K562 (cell line): Measurements from ENCODE around the gene COMMD1. TPM values are rescaled to one million over a fixed set of nuclear protein-coding genes. Genes with fewer than 3 reads are reported as not detected.

Experiments used
- ATAC-seq: fragments of 200-7000 bp; cut with Tn5 transposase; 3 replicates; pipeline ENCODE4 v1.9.1; 2020; ENCODE audit warnings: moderate library complexity
- BruUV-seq: library from RNA; stranded (reverse); fragments of 400-500 nt; replicated peaks from 2 replicates; lab custom pipeline; 2021; lab: Mats Ljungman, UMichigan
- CTCF ChIA-PET: fragments of 300-600 bp; formaldehyde crosslinking; extraction: SDS; loops from one replicate; lab custom pipeline; 2021; ENCODE audit warnings: low intra/inter-chr PET ratio; lab: Yijun Ruan, JAX
- POLR2A ChIA-PET: fragments of 300-600, 350-650 bp; sonication (Branson Sonifier 250); formaldehyde crosslinking; extraction: SDS; loops from one replicate; lab custom pipeline; 2021; ENCODE audit warnings: antibody characterized with exemption, inconsistent platforms; lab: Yijun Ruan, JAX
- DNase-seq, 4 experiments: peaks; one replicate each; pipeline versions ENCODE4 v3.0.0 to v3.0.0-alpha.2; 2011 to 2018; ENCODE audit warnings: low spot score in 3 of 4, mixed read lengths in 3 of 4; ENCODE audit errors: extremely low read depth in 1 of 4
- FAIRE-seq: peaks from 2 replicates; lab custom pipeline; 2011; peaks lifted over from hg19 to GRCh38; lab: Jason Lieb, UNC
- H2AFZ ChIP-seq: 2 replicates; pipeline ENCODE4 v1.6.0; 2011; ENCODE audit warnings: low read depth, low read length, control low read depth, inconsistent platforms
- H3K27ac ChIP-seq: fragments of 200-600 bp; 3 replicates; pipeline ENCODE4 v1.8.0; 2011; ENCODE audit warnings: low read depth, mild to moderate bottlenecking, control low read depth, inconsistent platforms, low read length, moderate library complexity, mixed read lengths; ENCODE audit errors: extremely low read depth
- H3K27me3 ChIP-seq, 2 experiments: fragments of 300-600 bp in 1 of 2; 2 replicates in 1 of 2; 3 replicates in 1 of 2; pipeline versions ENCODE4 v1.6.0 to v1.8.0; 2011; ENCODE audit warnings: inconsistent platforms in 2 of 2, low read length in 2 of 2, mild to moderate bottlenecking in 1 of 2, mixed read lengths in 1 of 2, moderate library complexity in 1 of 2; ENCODE audit not compliant: control insufficient read depth in 2 of 2, insufficient read depth in 2 of 2
- H3K36me3 ChIP-seq: fragments of 300-600 bp; 3 replicates; pipeline ENCODE4 v1.8.0; 2011; ENCODE audit warnings: mild to moderate bottlenecking, low read length, inconsistent platforms; ENCODE audit not compliant: control insufficient read depth, insufficient read depth
- H3K4me1 ChIP-seq, 2 experiments: fragments of 200-600 bp in 1 of 2; replicated peaks in 1 of 2; 2 replicates in 1 of 2; 3 replicates in 1 of 2; pipeline versions ENCODE4 v1.5.1 to v1.8.0; 2011; ENCODE audit warnings: inconsistent platforms in 2 of 2, low read length in 2 of 2, mild to moderate bottlenecking in 1 of 2, mixed read lengths in 1 of 2, moderate library complexity in 1 of 2; ENCODE audit not compliant: control insufficient read depth in 2 of 2, insufficient read depth in 2 of 2
- H3K4me2 ChIP-seq: 2 replicates; pipeline ENCODE4 v1.6.1; 2011; ENCODE audit warnings: low read length, control low read depth, inconsistent platforms, mixed read lengths; ENCODE audit not compliant: insufficient read depth
- H3K4me3 ChIP-seq: fragments of 200-600 bp; sonication (generic), shearing (Covaris generic); 2 replicates; pipeline ENCODE4 v1.5.1; 2016; ENCODE audit warnings: control low read depth, inconsistent platforms
- H3K79me2 ChIP-seq: fragments of 200-600 bp; 3 replicates; pipeline ENCODE4 v1.8.0; 2011; ENCODE audit warnings: low read length, inconsistent platforms; ENCODE audit not compliant: control insufficient read depth, insufficient read depth
- H3K9ac ChIP-seq, 2 experiments: 2 replicates each; pipeline versions ENCODE4 v1.6.0 to v1.6.1; 2011; ENCODE audit warnings: low read depth in 2 of 2, low read length in 2 of 2, control low read depth in 1 of 2, inconsistent platforms in 1 of 2, mild to moderate bottlenecking in 1 of 2, mixed read lengths in 1 of 2; ENCODE audit not compliant: insufficient read depth in 1 of 2
- H3K9me1 ChIP-seq: one replicate; pipeline ENCODE4 v1.6.0; 2011; ENCODE audit warnings: inconsistent platforms, mild to moderate bottlenecking, low read length, moderate library complexity; ENCODE audit not compliant: control insufficient read depth, insufficient read depth
- H3K9me3 ChIP-seq: replicated peaks from 2 replicates; pipeline ENCODE4 v1.5.1; 2011; ENCODE audit warnings: low read depth, low read length, inconsistent platforms; ENCODE audit not compliant: control insufficient read depth, insufficient read depth
- H4K20me1 ChIP-seq: replicated peaks from 2 replicates; pipeline ENCODE4 v1.6.1; 2011; ENCODE audit warnings: low read length, inconsistent platforms, mixed read lengths; ENCODE audit not compliant: control insufficient read depth, insufficient read depth
- BMI1 ChIP-seq: fragments of 150-350 bp; IDR thresholded peaks from 2 replicates; pipeline ENCODE4 v1.6.1; 2014; ENCODE audit warnings: low read length
- CREBBP ChIP-seq: IDR thresholded peaks from one replicate; pipeline ENCODE4 v1.6.1; 2012; ENCODE audit warnings: low read depth, mild to moderate bottlenecking, control low read depth, inconsistent platforms, low read length
- DNMT1 ChIP-seq: fragments of 450-650 bp; IDR thresholded peaks from 2 replicates; pipeline ENCODE4 v1.6.1; 2016; ENCODE audit warnings: antibody characterized with exemption, mild to moderate bottlenecking
- E2F5 ChIP-seq: sonication (generic); formaldehyde crosslinking; IDR thresholded peaks from 2 replicates; pipeline ENCODE4 v1.8.0; 2022; ENCODE audit warnings: mild to moderate bottlenecking, missing genetic modification reagents
- FOXK1 ChIP-seq: sonication (generic); formaldehyde crosslinking; IDR thresholded peaks from 2 replicates; pipeline ENCODE4 v1.8.0; 2022; ENCODE audit warnings: missing genetic modification reagents, mild to moderate bottlenecking, borderline replicate concordance
- GTF2E2 ChIP-seq: fragments of 200-800 bp; sonication (Bioruptor generic); IDR thresholded peaks from 2 replicates; pipeline ENCODE4 v1.6.1; 2016; ENCODE audit warnings: missing genetic modification characterization, missing compliant biosample characterization
- HDAC1 ChIP-seq, 2 experiments: fragments of 450-650 bp; IDR thresholded peaks; 2 replicates each; pipeline ENCODE4 v1.6.1; 2016 to 2017; ENCODE audit warnings: inconsistent platforms in 1 of 2, mild to moderate bottlenecking in 1 of 2, moderate library complexity in 1 of 2
- HDAC3 ChIP-seq: fragments of 450-650 bp; IDR thresholded peaks from 2 replicates; pipeline ENCODE4 v1.6.1; 2018; ENCODE audit warnings: borderline replicate concordance, mild to moderate bottlenecking, moderate library complexity; ENCODE audit not compliant: partially characterized antibody
- HNRNPLL ChIP-seq: fragments of 200-400 bp; formaldehyde crosslinking; IDR thresholded peaks from 2 replicates; pipeline ENCODE4 v1.6.1; 2017; ENCODE audit warnings: low read length, low read depth, mild to moderate bottlenecking; ENCODE audit not compliant: poor library complexity, severe bottlenecking
- JUNB ChIP-seq: fragments of 450-650 bp; formaldehyde crosslinking; conservative IDR thresholded peaks from 2 replicates; pipeline ENCODE4 v1.4.0; 2020; ENCODE audit warnings: mild to moderate bottlenecking
- MAFG ChIP-seq: fragments of 450-650 bp; conservative IDR thresholded peaks from 2 replicates; pipeline ENCODE4 v1.6.1; 2016; ENCODE audit warnings: missing genetic modification characterization, missing compliant biosample characterization
- PRPF4 ChIP-seq: fragments of 200-400 bp; formaldehyde crosslinking; IDR thresholded peaks from one replicate; pipeline ENCODE4 v1.6.1; 2017; ENCODE audit warnings: low read length, low read depth, mild to moderate bottlenecking; ENCODE audit not compliant: insufficient read depth, poor library complexity, severe bottlenecking
- PYGO2 ChIP-seq: fragments of 450-650 bp; IDR thresholded peaks from 2 replicates; pipeline ENCODE4 v1.6.1; 2016; ENCODE audit warnings: mild to moderate bottlenecking, missing genetic modification characterization, moderate library complexity, missing compliant biosample characterization
- STAT5B ChIP-seq: fragments of 250-450 bp; sonication (Bioruptor Pico); IDR thresholded peaks from 2 replicates; pipeline ENCODE4 v1.8.0; 2021; ENCODE audit warnings: mild to moderate bottlenecking, inconsistent platforms
- THAP12 ChIP-seq: fragments of 250-450 bp; sonication (Bioruptor Pico); IDR thresholded peaks from 2 replicates; pipeline ENCODE4 v1.9.0; 2021; ENCODE audit warnings: mild to moderate bottlenecking, inconsistent platforms
- ZFP1 ChIP-seq: fragments of 450-650 bp; formaldehyde crosslinking; IDR thresholded peaks from 2 replicates; pipeline ENCODE4 v1.4.0; 2020; ENCODE audit warnings: mild to moderate bottlenecking, mixed read lengths
- ZNF3 ChIP-seq: fragments of 250-450 bp; sonication (Bioruptor Pico); IDR thresholded peaks from 2 replicates; pipeline ENCODE4 v1.5.0; 2021; ENCODE audit warnings: mild to moderate bottlenecking, moderate library complexity
- ZNF717 ChIP-seq: fragments of 250-450 bp; sonication (Bioruptor Pico); IDR thresholded peaks from 2 replicates; pipeline ENCODE4 v1.5.0; 2021
- ZNF830 ChIP-seq: fragments of 250-450 bp; sonication (Bioruptor Pico); IDR thresholded peaks from 2 replicates; pipeline ENCODE4 v1.5.0; 2021; ENCODE audit warnings: mild to moderate bottlenecking
- ZZZ3 ChIP-seq: fragments of 450-650 bp; IDR thresholded peaks from 2 replicates; pipeline ENCODE4 v1.6.1; 2016; ENCODE audit warnings: antibody characterized with exemption, mild to moderate bottlenecking, moderate library complexity
- WGBS: fragments of 100-300 bp; shearing (Covaris generic); methylation state at CpG from one replicate; pipeline ENCODE4 v1.1.6; 2016; ENCODE audit warnings: low coverage, mixed read lengths; ENCODE audit not compliant: insufficient coverage; ENCODE audit errors: missing lambda C conversion rate; 5-methylcytosine and 5-hydroxymethylcytosine counted together
- in situ Hi-C: fragments of 300-500 bp; cut with MboI; formaldehyde crosslinking; loops from 4 replicates; pipeline ENCODE4 v1.15.0; 2018; ENCODE audit warnings: inconsistent platforms, mixed read lengths
- intact Hi-C: fragments of 100-400 bp; cut with micrococcal nuclease; formaldehyde crosslinking; loops from 2 replicates; pipeline ENCODE4 v1.14.2; 2022
- polyA plus RNA-seq, 8 experiments: library from polyadenylated mRNA; depleted of rRNA in 4 of 8; stranded (reverse) in 5 of 8; unstranded in 3 of 8; fragments of >200 nt; fragmentation: Nextera tagmentation in 2 of 8; fragmentation: Illumina TruSeq in 1 of 8; extraction: Ambion mirVana in 2 of 8; extraction: Trizol in 1 of 8; gene quantifications; 2 replicates each; pipeline versions ENCODE4 v1.2.1 to v1.2.3, GENCODE V29; 2011 to 2014; ENCODE audit warnings: inconsistent platforms in 1 of 8, missing spikeins in 1 of 8
- total RNA-seq, 7 experiments: library from RNA; depleted of rRNA in 6 of 7; stranded (reverse); fragments of >200 nt in 6 of 7; fragmentation: Illumina TruSeq in 2 of 7; extraction: Trizol in 2 of 7; gene quantifications; 2 replicates each; pipeline versions ENCODE4 v1.2.1 to v1.2.3, GENCODE V29; 2011 to 2021; ENCODE audit warnings: low replicate concordance in 1 of 7

Gene COMMD1
- total and polyA plus RNA-seq, 9 of the 15 experiments (the other 6 are each of a cell fraction or from before 2014, with no cell fraction given): 14.4 to 77.0 (median 21.4) TPM

DNA sequence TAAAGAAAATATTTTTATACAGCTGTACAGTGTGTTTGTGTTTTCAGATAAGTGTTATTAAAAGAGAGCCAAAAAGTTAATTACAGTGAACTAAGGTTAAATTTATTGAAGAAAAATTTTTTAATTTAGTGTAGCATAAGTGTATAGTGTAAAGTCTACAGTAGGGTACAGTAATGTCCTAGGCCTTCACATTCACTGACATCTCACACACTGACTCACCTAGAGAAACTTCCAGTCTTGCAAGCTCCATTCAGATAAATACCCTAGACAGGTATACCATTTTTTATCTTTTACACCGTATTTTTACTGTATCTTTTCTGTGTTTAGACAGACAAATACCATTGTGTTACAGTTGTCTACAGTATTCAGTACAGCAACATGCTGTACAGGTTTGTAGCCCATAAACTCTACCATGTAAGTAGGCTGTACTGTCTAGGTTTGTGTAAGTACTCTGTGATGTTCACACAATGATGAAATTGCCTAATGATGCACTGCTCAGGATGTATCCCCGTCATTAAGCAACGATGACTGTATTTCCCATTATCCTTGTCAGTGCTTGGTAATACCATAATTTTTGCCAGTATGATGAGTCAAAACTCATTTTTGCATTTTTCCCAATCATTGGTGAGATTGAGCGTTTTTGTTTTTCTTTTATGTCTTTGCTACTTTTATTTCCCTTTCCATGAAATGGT is 242.3 kb downstream of the COMMD1 start:
- Histone ChIP-seq H3K4me2 (no peak overlapping the region), H3K9me3 (no peaks in the 10 kb centered on the region), H3K4me1 (peaks cover 0 to 7% of the 10 kb centered on the region in 2 experiments; a peak in 2 of 5 replicates), H3K36me3 (no peaks in the 10 kb centered on the region), H4K20me1 (no peaks in the 10 kb centered on the region), H3K79me2 (no peaks in the 10 kb centered on the region), H3K9ac (no peak overlapping the region), H3K27ac (no peak overlapping the region), H3K9me1 (no peaks in the 10 kb centered on the region), H2AFZ (no peak overlapping the region), H3K27me3 (no peaks in the 10 kb centered on the region), H3K4me3 (no peak overlapping the region)
- no TSS peak for BruUV-seq
- no peak for FAIRE-seq
- CTCF ChIA-PET: no interaction called here
- in situ Hi-C loops: no loop called here
- POLR2A ChIA-PET: no interaction called here
- intact Hi-C loops: loop anchor here (5.0 kb wide), 1 partner anchor 150 kb away; no protein-coding TSS in a partner anchor
- TF ChIP-seq FOXK1 (CRISPR knock-in tag): no peak
- TF ChIP-seq THAP12 (CRISPR knock-in tag): no peak
- TF ChIP-seq HDAC3: no peak
- no peak for TF ChIP-seq ZFP1
- TF ChIP-seq GTF2E2 (tag): no peak
- TF ChIP-seq CREBBP: no peak
- TF ChIP-seq ZNF3: no peak
- no peak for TF ChIP-seq ZNF830 (CRISPR knock-in tag)
- TF ChIP-seq PYGO2 (tag): no peak
- TF ChIP-seq MAFG: no peak
- TF ChIP-seq HNRNPLL: no peak
- TF ChIP-seq BMI1: no peak
- no peak for TF ChIP-seq HDAC1 (IDR thresholded peaks at IDR 0.05)
- TF ChIP-seq ZZZ3: no peak
- TF ChIP-seq ZNF717 (CRISPR knock-in tag): no peak
- TF ChIP-seq JUNB (CRISPR knock-in tag): no peak
- TF ChIP-seq DNMT1: no peak
- no peak for TF ChIP-seq PRPF4
- TF ChIP-seq STAT5B (CRISPR knock-in tag): no peak
- TF ChIP-seq E2F5: no peak
- 22% methylated on average over 4 of the region's 4 CpGs for WGBS
- DNase-seq: no peak
- no peak for ATAC-seq
